ENCODE data around the gene FNDC1.

- no peak for TF ChIP-seq CTCF (conservative IDR thresholded peaks at IDR 0.05; ENCODE audit: low read depth, low read length)
- no peak for TF ChIP-seq EZH2phosphoT487 (IDR thresholded peaks at IDR 0.05; ENCODE audit: borderline replicate concordance, low read length)
These were observed 38.4 kb upstream of the FNDC1 start for GRCh38 chr6:159130846-159131245.
